Nephron progenitor cell (in vitro differentiated cells): Measurements from ENCODE around the gene TUBB6.

Experiments used
- DNase-seq: peaks from one replicate; pipeline ENCODE4 v3.0.0; 2021
- H3K27ac Mint-ChIP-seq: 2 replicates; pipeline ENCODE4 v1.8.0; 2021; ENCODE audit warnings: mild to moderate bottlenecking, moderate library complexity, mixed read lengths
- H3K27me3 Mint-ChIP-seq: 2 replicates; pipeline ENCODE4 v1.8.0; 2021; ENCODE audit warnings: mild to moderate bottlenecking, low read depth, mixed read lengths; ENCODE audit not compliant: poor library complexity
- H3K36me3 Mint-ChIP-seq: 2 replicates; pipeline ENCODE4 v1.8.0; 2021; ENCODE audit warnings: low read depth, mixed read lengths
- H3K4me1 Mint-ChIP-seq: 2 replicates; pipeline ENCODE4 v1.8.0; 2021; ENCODE audit warnings: mixed read lengths
- H3K4me3 Mint-ChIP-seq: 2 replicates; pipeline ENCODE4 v1.8.0; 2021; ENCODE audit warnings: mild to moderate bottlenecking, moderate library complexity, mixed read lengths
- H3K9me3 Mint-ChIP-seq: 2 replicates; pipeline ENCODE4 v1.8.0; 2021; ENCODE audit warnings: mild to moderate bottlenecking, moderate library complexity, mixed read lengths
- TF ChIP-seq, protein P1 (sequence below): fragments of 200-600 bp; sonication (generic); IDR thresholded peaks from 2 replicates; pipeline ENCODE4 v1.5.0; 2021; ENCODE audit warnings: antibody characterized with exemption

Gene TUBB6

DNA sequence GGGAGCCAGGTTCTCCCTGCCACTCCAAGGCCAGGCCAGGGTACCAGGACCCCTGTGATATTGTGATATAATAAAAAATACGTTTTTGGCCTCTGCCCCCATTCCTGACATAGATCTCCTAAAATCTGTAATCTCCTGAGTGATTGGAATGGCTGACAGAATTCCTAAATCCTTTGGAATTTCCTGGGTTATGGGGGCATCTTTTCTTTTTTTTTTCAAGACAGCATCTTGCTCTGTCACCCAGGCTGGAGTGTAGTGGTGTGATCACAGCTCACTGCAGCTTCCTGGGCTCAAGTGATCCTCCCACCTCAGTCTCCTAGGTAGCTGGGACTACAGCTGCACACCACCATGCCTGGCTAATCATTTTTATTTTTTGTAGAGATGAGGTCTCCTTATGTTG is 26.2 kb upstream of the TUBB6 start:
- peaks cover 53% of the 10 kb centered on the region for H3K4me1 Mint-ChIP-seq
- peaks cover 49% of the 10 kb centered on the region for H3K27me3 Mint-ChIP-seq
- no peak overlapping the region for H3K27ac Mint-ChIP-seq
- no peak for DNase-seq
- H3K4me3 Mint-ChIP-seq, result no peak overlapping the region
- no peaks in the 10 kb centered on the region for H3K36me3 Mint-ChIP-seq
- TF ChIP-seq, protein P1, sequence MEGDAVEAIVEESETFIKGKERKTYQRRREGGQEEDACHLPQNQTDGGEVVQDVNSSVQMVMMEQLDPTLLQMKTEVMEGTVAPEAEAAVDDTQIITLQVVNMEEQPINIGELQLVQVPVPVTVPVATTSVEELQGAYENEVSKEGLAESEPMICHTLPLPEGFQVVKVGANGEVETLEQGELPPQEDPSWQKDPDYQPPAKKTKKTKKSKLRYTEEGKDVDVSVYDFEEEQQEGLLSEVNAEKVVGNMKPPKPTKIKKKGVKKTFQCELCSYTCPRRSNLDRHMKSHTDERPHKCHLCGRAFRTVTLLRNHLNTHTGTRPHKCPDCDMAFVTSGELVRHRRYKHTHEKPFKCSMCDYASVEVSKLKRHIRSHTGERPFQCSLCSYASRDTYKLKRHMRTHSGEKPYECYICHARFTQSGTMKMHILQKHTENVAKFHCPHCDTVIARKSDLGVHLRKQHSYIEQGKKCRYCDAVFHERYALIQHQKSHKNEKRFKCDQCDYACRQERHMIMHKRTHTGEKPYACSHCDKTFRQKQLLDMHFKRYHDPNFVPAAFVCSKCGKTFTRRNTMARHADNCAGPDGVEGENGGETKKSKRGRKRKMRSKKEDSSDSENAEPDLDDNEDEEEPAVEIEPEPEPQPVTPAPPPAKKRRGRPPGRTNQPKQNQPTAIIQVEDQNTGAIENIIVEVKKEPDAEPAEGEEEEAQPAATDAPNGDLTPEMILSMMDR, result no peak
- H3K9me3 Mint-ChIP-seq, result no peaks in the 10 kb centered on the region

DNA sequence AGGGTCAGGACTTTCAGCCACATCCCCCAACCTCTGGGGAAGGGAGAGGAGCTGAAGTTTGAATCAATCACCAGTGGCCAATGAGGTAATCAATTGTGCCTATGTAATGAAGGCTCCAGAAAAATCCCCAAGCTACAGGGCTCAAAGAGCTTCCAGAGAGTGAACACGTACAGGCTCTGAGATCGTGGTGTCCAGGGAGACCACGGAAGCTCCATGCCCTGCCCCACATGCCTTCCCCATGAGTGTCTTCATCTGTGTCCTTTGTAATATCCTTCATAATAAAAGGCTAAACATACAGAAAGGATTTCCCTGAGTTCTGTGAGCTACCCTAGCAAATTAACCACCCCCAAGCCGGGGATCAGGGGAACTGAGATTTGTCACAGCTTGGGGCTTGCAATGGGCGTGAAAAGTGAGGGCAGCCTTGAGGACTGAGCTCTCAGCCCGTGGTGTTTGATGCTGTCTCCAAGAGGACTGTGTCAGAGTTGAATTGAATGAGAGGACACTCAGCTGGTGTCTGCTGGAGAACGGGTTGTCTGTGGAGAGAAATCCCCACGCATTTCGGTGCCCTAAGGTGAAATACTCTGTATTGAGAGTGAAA is 25.5 kb upstream of the TUBB6 start:
- H3K27me3 Mint-ChIP-seq, result peaks cover 52% of the 10 kb centered on the region
- H3K27ac Mint-ChIP-seq, result peak overlapping the region; percentile 57
- no peaks in the 10 kb centered on the region for H3K9me3 Mint-ChIP-seq
- DNase-seq, result no peak
- H3K4me1 Mint-ChIP-seq, result peaks cover 46% of the 10 kb centered on the region
- no peak overlapping the region for H3K4me3 Mint-ChIP-seq
- H3K36me3 Mint-ChIP-seq, result no peaks in the 10 kb centered on the region
- TF ChIP-seq, protein P1, result no peak

DNA sequence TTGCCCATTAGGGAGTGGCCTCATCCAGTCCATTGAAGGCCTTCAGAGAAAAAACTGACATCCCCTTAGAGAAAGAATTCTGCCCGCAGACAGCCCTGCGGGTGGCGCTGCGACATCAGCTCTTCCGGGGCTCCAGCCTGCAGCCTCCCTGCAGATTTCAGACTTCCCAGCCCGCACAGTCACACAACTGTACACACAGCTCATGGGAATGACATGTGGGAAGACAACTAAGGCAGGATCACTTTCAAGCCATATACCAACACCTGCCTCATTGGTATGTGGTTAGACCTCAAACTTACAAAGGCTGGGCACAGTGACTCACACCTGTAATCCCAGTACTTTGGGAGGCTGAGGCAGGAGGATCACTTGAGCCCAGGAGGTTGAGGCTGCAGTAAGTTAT is 24.8 kb upstream of the TUBB6 start:
- Mint-ChIP-seq H3K27ac (no peak overlapping the region), H3K9me3 (no peaks in the 10 kb centered on the region), H3K4me3 (no peak overlapping the region), H3K27me3 (peaks cover 59% of the 10 kb centered on the region), H3K36me3 (no peaks in the 10 kb centered on the region), H3K4me1 (peaks cover 47% of the 10 kb centered on the region)
- DNase-seq, result no peak
- TF ChIP-seq, protein P1, result no peak

DNA sequence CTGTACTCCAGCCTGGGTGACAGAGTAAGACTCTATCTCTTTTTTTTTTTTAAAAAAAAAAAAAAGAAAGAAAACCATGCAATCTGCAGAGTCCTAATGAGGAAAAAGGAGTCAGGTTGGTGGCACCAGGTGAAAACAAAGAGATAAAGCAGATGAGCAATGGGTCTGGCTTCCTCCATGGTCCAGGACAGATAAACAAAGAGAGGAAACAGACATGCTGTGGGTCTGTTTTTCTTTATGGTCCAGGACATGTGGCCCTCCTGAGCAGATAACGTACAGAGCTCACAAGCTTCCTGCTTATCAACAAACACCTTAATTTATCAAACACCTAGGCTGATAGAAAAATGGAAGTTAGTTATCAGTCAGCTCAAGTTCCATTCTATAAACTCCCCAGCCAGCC is 24.4 kb upstream of the TUBB6 start:
- TF ChIP-seq, protein P1, result no peak
- H3K27ac Mint-ChIP-seq, result no peak overlapping the region
- peaks cover 47% of the 10 kb centered on the region for H3K4me1 Mint-ChIP-seq
- H3K27me3 Mint-ChIP-seq, result peaks cover 63% of the 10 kb centered on the region
- H3K36me3 Mint-ChIP-seq, result no peaks in the 10 kb centered on the region
- no peaks in the 10 kb centered on the region for H3K9me3 Mint-ChIP-seq
- DNase-seq, result no peak
- no peak overlapping the region for H3K4me3 Mint-ChIP-seq

DNA sequence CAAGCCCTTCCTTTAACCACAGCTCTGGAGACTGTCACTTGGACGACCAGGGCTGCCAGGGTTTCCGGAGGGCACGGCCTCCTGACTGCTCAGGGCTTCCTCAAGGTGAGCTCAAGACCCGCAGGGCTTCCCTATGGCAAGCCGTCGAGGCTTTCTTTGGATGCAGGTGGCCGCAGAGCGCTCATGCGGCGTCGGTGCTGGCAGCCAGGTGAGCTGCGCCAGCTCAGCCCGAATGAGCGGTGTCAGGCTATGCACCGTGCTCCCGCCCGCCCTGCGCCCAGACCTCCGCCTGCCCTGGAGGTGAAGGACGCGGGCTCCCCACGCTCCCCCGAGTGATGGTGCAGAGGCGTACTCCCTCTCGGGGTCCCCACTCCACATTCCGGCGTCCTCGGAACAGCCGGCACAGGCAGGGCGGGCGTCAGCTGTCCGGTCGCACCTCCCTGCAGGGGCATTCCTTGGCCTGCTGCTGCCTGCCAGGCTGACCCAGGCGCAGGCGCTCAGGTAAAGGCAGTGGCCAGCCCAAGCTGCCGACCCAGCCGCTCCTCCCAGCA is 20.8 kb upstream of the TUBB6 start:
- H3K27me3 Mint-ChIP-seq, result peaks cover 85% of the 10 kb centered on the region

More for the DNA sequence above, 20.8 kb upstream of the TUBB6 start:
- Mint-ChIP-seq H3K4me3 (peak overlapping the region; percentile 87), H3K36me3 (no peaks in the 10 kb centered on the region), H3K9me3 (no peaks in the 10 kb centered on the region), H3K27ac (no peak overlapping the region), H3K4me1 (peaks cover 33% of the 10 kb centered on the region)
- peak; percentile 35 for DNase-seq
- TF ChIP-seq, protein P1, result no peak
